B cell (primary cell): ENCODE data around the gene CNPPD1. TPM values are rescaled to one million over a fixed set of nuclear protein-coding genes. Genes with fewer than 3 reads are reported as not detected.

Experiments used
- ATAC-seq: fragments of 200-7000 bp; cut with Tn5 transposase; one replicate; pipeline ENCODE4 v1.10.0; 2021; ENCODE audit warnings: low read depth, mild to moderate bottlenecking, moderate number of reproducible peaks, moderate library complexity
- CTCF ChIA-PET: fragments of 350-600 bp; sonication (Branson Sonifier 250); formaldehyde crosslinking; loops from one replicate; lab custom pipeline; 2021; ENCODE audit warnings: antibody characterized with exemption, inconsistent platforms; lab: Charles Lee
- POLR2A ChIA-PET: fragments of 350-600 bp; sonication (Branson Sonifier 250); formaldehyde crosslinking; loops from one replicate; lab custom pipeline; 2021; ENCODE audit warnings: antibody characterized with exemption; lab: Charles Lee
- DNase-seq: peaks from one replicate; pipeline ENCODE4 v3.0.0; 2013
- H2AFZ ChIP-seq: 2 replicates; pipeline ENCODE4 v1.6.1; 2012; ENCODE audit warnings: mild to moderate bottlenecking, low read depth, low read length; ENCODE audit not compliant: insufficient read depth, poor library complexity, severe bottlenecking
- H3K27ac ChIP-seq, 2 donors: 1 replicate in 1 of 2; 2 replicates in 1 of 2; pipeline ENCODE4 v1.5.1; 2012 to 2013; ENCODE audit warnings: low read length in 2 of 2, mild to moderate bottlenecking in 2 of 2, moderate library complexity in 1 of 2
- H3K27me3 ChIP-seq, 4 experiments: fragments of 200-600 bp in 1 of 4; sonication (generic) in 1 of 4; replicated peaks in 1 of 4; 1 replicate in 2 of 4; 2 replicates in 2 of 4; pipeline versions ENCODE4 v1.6.1 to v1.7.0; 2013 to 2016; ENCODE audit warnings: low read length in 3 of 4, mild to moderate bottlenecking in 2 of 4, mixed read lengths in 1 of 4, moderate library complexity in 1 of 4; ENCODE audit not compliant: insufficient read depth in 4 of 4, control insufficient read depth in 3 of 4; ENCODE audit errors: control extremely low read depth in 1 of 4
- H3K36me3 ChIP-seq, 2 experiments: replicated peaks in 1 of 2; 1 replicate in 1 of 2; 2 replicates in 1 of 2; pipeline versions ENCODE4 v1.6.1 to v1.7.1; 2013; ENCODE audit warnings: low read length in 1 of 2; ENCODE audit not compliant: insufficient read depth in 2 of 2, control insufficient read depth in 1 of 2; ENCODE audit errors: control extremely low read depth in 1 of 2, extremely low read depth in 1 of 2
- H3K4me1 ChIP-seq, 2 donors: fragments of 200-600 bp in 1 of 2; sonication (generic) in 1 of 2; 1 replicate in 1 of 2; 2 replicates in 1 of 2; pipeline versions ENCODE4 v1.5.1 to v1.6.1; 2013 to 2017; ENCODE audit warnings: low read length in 2 of 2; ENCODE audit not compliant: control insufficient read depth in 2 of 2, insufficient read depth in 2 of 2
- H3K4me2 ChIP-seq: replicated peaks from 2 replicates; pipeline ENCODE3; 2012; ENCODE audit warnings: mild to moderate bottlenecking, low read depth, low read length; ENCODE audit not compliant: poor library complexity, severe bottlenecking
- H3K4me3 ChIP-seq, 5 experiments: fragments of 200-600 bp in 1 of 5; sonication (generic) in 1 of 5; 1 replicate in 3 of 5; 2 replicates in 2 of 5; pipeline versions ENCODE4 v1.5.1 to v1.7.0; 2011 to 2016; ENCODE audit warnings: low read length in 4 of 5, mild to moderate bottlenecking in 4 of 5, low read depth in 2 of 5, control low read depth in 1 of 5, moderate library complexity in 1 of 5; ENCODE audit not compliant: insufficient read depth in 1 of 5; ENCODE audit errors: control extremely low read depth in 1 of 5, extremely low read depth in 1 of 5
- H3K79me2 ChIP-seq: fragments of 200-600 bp; sonication (generic); one replicate; pipeline ENCODE4 v1.6.0; 2016; ENCODE audit warnings: low read length; ENCODE audit not compliant: control insufficient read depth, insufficient read depth
- H3K9ac ChIP-seq: fragments of 200-600 bp; sonication (generic); 2 replicates; pipeline ENCODE4 v1.6.1; 2017; ENCODE audit warnings: mild to moderate bottlenecking, low read length, moderate library complexity
- H3K9me3 ChIP-seq, 3 donors: one replicate each; pipeline versions ENCODE4 v1.6.1 to v1.7.1; 2013; ENCODE audit warnings: low read length in 2 of 3; ENCODE audit not compliant: control insufficient read depth in 2 of 3, insufficient read depth in 1 of 3; ENCODE audit errors: control extremely low read depth in 1 of 3
- H4K20me1 ChIP-seq: 2 replicates; pipeline ENCODE4 v1.6.0; 2012; ENCODE audit warnings: mild to moderate bottlenecking, low read length; ENCODE audit not compliant: insufficient read depth, control insufficient read depth, poor library complexity, severe bottlenecking
- H3K27ac Mint-ChIP-seq: one replicate; pipeline ENCODE4 v1.8.0; 2021; ENCODE audit warnings: mixed read lengths
- H3K27me3 Mint-ChIP-seq: one replicate; pipeline ENCODE4 v1.8.0; 2021; ENCODE audit warnings: mixed read lengths
- H3K4me1 Mint-ChIP-seq: one replicate; pipeline ENCODE4 v1.8.0; 2021; ENCODE audit warnings: mixed read lengths
- H3K4me3 Mint-ChIP-seq: one replicate; pipeline ENCODE4 v1.8.0; 2021; ENCODE audit warnings: mixed read lengths
- H3K9me3 Mint-ChIP-seq: one replicate; pipeline ENCODE4 v1.8.0; 2022; ENCODE audit warnings: mixed read lengths; ENCODE audit not compliant: insufficient read depth
- CTCF ChIP-seq: fragments of 200-600 bp; IDR thresholded peaks from one replicate; pipeline ENCODE4 v1.8.0; 2022; ENCODE audit warnings: antibody characterized with exemption, mild to moderate bottlenecking
- EZH2 ChIP-seq: IDR thresholded peaks from 2 replicates; pipeline ENCODE4 v1.6.1; 2012; ENCODE audit warnings: borderline replicate concordance, low read depth, mild to moderate bottlenecking, moderate library complexity, low read length; ENCODE audit not compliant: insufficient read depth, poor library complexity, severe bottlenecking
- WGBS: methylation state at CpG from one replicate; pipeline ENCODE4 v1.1.5; 2013; ENCODE audit warnings: missing lambda C conversion rate; ENCODE audit not compliant: insufficient coverage; 5-methylcytosine and 5-hydroxymethylcytosine counted together
- intact Hi-C: fragments of 100-400 bp; cut with micrococcal nuclease; formaldehyde crosslinking; loops from one replicate; pipeline ENCODE4 v1.10.0; 2022
- polyA minus RNA-seq: library from RNA; depleted of rRNA, polyadenylated mRNA; stranded (reverse); fragments of >200 nt; gene quantifications from 2 replicates; pipeline ENCODE4 v1.2.3, GENCODE V29; 2012
- polyA plus RNA-seq: library from polyadenylated mRNA; depleted of rRNA; stranded (reverse); fragments of >200 nt; gene quantifications from 2 replicates; pipeline ENCODE4 v1.2.3, GENCODE V29; 2012
- total RNA-seq, 2 donors: library from RNA; stranded (reverse); fragments of 120-200 nt in 1 of 2; gene quantifications; 1 replicate in 1 of 2; 2 replicates in 1 of 2; pipeline versions ENCODE4 v1.2.3 to v1.2.4, GENCODE V29; 2013 to 2022

Gene CNPPD1
- 146 and 150 TPM in 2 replicates for total RNA-seq
- 69.1 TPM for total RNA-seq (2013)
- 159 and 204 TPM in 2 replicates for polyA plus RNA-seq
- 69.7 and 79.8 TPM in 2 replicates for polyA minus RNA-seq

GRCh38 chr2:219176818-219177551, at the start of gene CNPPD1:
Gene CNPPD1, minus strand, starts transcription at chr2:219176925. Its CDS starts 97 bp downstream, at chr2:219176828.
- Mint-ChIP-seq H3K27me3 (no peaks in the 10 kb centered on the region), H3K4me3 (peak within 1 kb of the TSS; percentile 99), H3K9me3 (no peaks in the 10 kb centered on the region), H3K27ac (peak within 1 kb of the TSS; percentile 99), H3K4me1 (peaks cover 46% of the 10 kb centered on the region)
- H3K27me3 ChIP-seq, result no peaks in the 10 kb centered on the region
- peak within 1 kb of the TSS; percentile 83 for H2AFZ ChIP-seq
- TF ChIP-seq EZH2, result no peak
- TF ChIP-seq CTCF, result no peak
- peak within 1 kb of the TSS; percentile 87 to 97 (median 95) for H3K4me3 ChIP-seq
- H3K27ac ChIP-seq, result peak within 1 kb of the TSS; percentile 94 to 97
- ChIA-PET CTCF (interaction anchor here (1.0 to 8.6 kb wide), 13 partner anchors 10 to 425 kb away, joined by 3 to 136 read pairs (median 10); partner anchors contain the start of genes ABCB6, ANKZF1, ATG9A and DNAJB2), POLR2A (interaction anchor here (0.7 to 4.0 kb wide), 20 partner anchors 16 to 296 kb away, joined by 3 to 46 read pairs (median 6); partner anchors contain the start of genes ABCB6, ANKZF1, ATG9A and DNAJB2)
- intact Hi-C loops, result loop anchor here (1.0 to 5.0 kb wide), 13 partner anchors 17 to 960 kb away; partner anchors contain the start of genes ABCB6, ANKZF1, ARPC2 and ATG9A
- peaks cover 56% of the 10 kb centered on the region for H3K79me2 ChIP-seq
- peak within 1 kb of the TSS; percentile 83 for H3K4me2 ChIP-seq
- H3K9ac ChIP-seq, result peak within 1 kb of the TSS; percentile 97
- H3K4me1 ChIP-seq, result peaks cover 17 to 48% of the 10 kb centered on the region in 2 donors
- peak; percentile 68 for ATAC-seq
- H3K9me3 ChIP-seq, result no peaks in the 10 kb centered on the region
- peak; percentile 92 for DNase-seq
- H4K20me1 ChIP-seq, result peaks cover 59% of the 10 kb centered on the region
- peaks cover 3 to 58% of the 10 kb centered on the region in 2 experiments for H3K36me3 ChIP-seq
- WGBS, result under 1% methylated on average over 64 of the region's 69 CpGs
